ENCODE results near the gene HSD17B3. TPM values are rescaled to one million over a fixed set of nuclear protein-coding genes. Genes with fewer than 3 reads are reported as not detected.
"Not testable (repeated sequence)": the region's sequence is repeated elsewhere in the genome, so short reads cannot be mapped to it uniquely, and the experiment has no call there.

Gene HSD17B3
- not detected in 2 replicates for total RNA-seq (2014; rRNA removed; shearing (Covaris generic))
- polyA plus RNA-seq (2015; cell fraction: cytosol; rRNA removed), result not detected in 2 replicates
- 1.5 TPM in 1 of 2 replicates, not detected in the other for polyA plus RNA-seq (2015; cell fraction: nucleus; rRNA removed)

GRCh38 chr9:96302021-96302420 is at the start of gene HSD17B3:
HSD17B3 (minus strand) TSS chr9:96302176; CDS start chr9:96302104, 72 bp downstream.
- in situ Hi-C loops (cut with HindIII; ENCODE audit: low pct_unique_long_range_greater_than_20kb, low sequenced_read_pairs), result no loop called here

GRCh38 chr9:96350866-96351265 is 48.9 kb upstream of the HSD17B3 start:
- in situ Hi-C loops (cut with HindIII; ENCODE audit: low pct_unique_long_range_greater_than_20kb, low sequenced_read_pairs), result no loop called here

More at GRCh38 chr9:96302021-96302420, at the start of gene HSD17B3:
- peak; percentile 42 for DNase-seq (ENCODE audit: low read depth, low spot score)

GRCh38 chr9:96348261-96348660 is 46.3 kb upstream of the HSD17B3 start:
- in situ Hi-C loops (cut with HindIII; ENCODE audit: low pct_unique_long_range_greater_than_20kb, low sequenced_read_pairs), result no loop called here
- DNase-seq (ENCODE audit: low read depth, low spot score), result no peak

More at GRCh38 chr9:96350866-96351265, 48.9 kb upstream of the HSD17B3 start:
- no peak for DNase-seq (ENCODE audit: low read depth, low spot score)

GRCh38 chr9:96345551-96345950 is 43.6 kb upstream of the HSD17B3 start:
- in situ Hi-C loops (cut with HindIII; ENCODE audit: low pct_unique_long_range_greater_than_20kb, low sequenced_read_pairs), result no loop called here

GRCh38 chr9:96344458-96345180 is 42.6 kb upstream of the HSD17B3 start:
- peak; percentile 75 for DNase-seq (ENCODE audit: low read depth, low spot score)
- in situ Hi-C loops (cut with HindIII; ENCODE audit: low pct_unique_long_range_greater_than_20kb, low sequenced_read_pairs), result no loop called here

More at GRCh38 chr9:96345551-96345950, 43.6 kb upstream of the HSD17B3 start:
- no peak for DNase-seq (ENCODE audit: low read depth, low spot score)

GRCh38 chr9:96343515-96344360 is 41.8 kb upstream of the HSD17B3 start:
- in situ Hi-C loops (cut with HindIII; ENCODE audit: low pct_unique_long_range_greater_than_20kb, low sequenced_read_pairs), result no loop called here
- DNase-seq (ENCODE audit: low read depth, low spot score), result no peak

- no peak for DNase-seq (ENCODE audit: low read depth, low spot score)
- in situ Hi-C loops (cut with HindIII; ENCODE audit: low pct_unique_long_range_greater_than_20kb, low sequenced_read_pairs), result no loop called here
Observed at GRCh38 chr9:96342571-96343245, 40.7 kb upstream of the HSD17B3 start.

GRCh38 chr9:96340707-96341106 is 38.7 kb upstream of the HSD17B3 start:
- in situ Hi-C loops (cut with HindIII; ENCODE audit: low pct_unique_long_range_greater_than_20kb, low sequenced_read_pairs), result no loop called here
- DNase-seq (ENCODE audit: low read depth, low spot score), result no peak

GRCh38 chr9:96338299-96338698 is 36.3 kb upstream of the HSD17B3 start:
- in situ Hi-C loops (cut with HindIII; ENCODE audit: low pct_unique_long_range_greater_than_20kb, low sequenced_read_pairs), result no loop called here
- no peak for DNase-seq (ENCODE audit: low read depth, low spot score)

GRCh38 chr9:96333958-96334357 is 32.0 kb upstream of the HSD17B3 start:
- DNase-seq (ENCODE audit: low read depth, low spot score), result no peak
- in situ Hi-C loops (cut with HindIII; ENCODE audit: low pct_unique_long_range_greater_than_20kb, low sequenced_read_pairs), result no loop called here

GRCh38 chr9:96331236-96331947 is 29.4 kb upstream of the HSD17B3 start:
- in situ Hi-C loops (cut with HindIII; ENCODE audit: low pct_unique_long_range_greater_than_20kb, low sequenced_read_pairs), result no loop called here
- DNase-seq (ENCODE audit: low read depth, low spot score), result no peak

- peak; percentile 76 for DNase-seq (ENCODE audit: low read depth, low spot score)
- in situ Hi-C loops (cut with HindIII; ENCODE audit: low pct_unique_long_range_greater_than_20kb, low sequenced_read_pairs), result no loop called here
Observed at GRCh38 chr9:96327694-96328352, 25.8 kb upstream of the HSD17B3 start.

GRCh38 chr9:96323169-96323568 is 21.2 kb upstream of the HSD17B3 start:
- in situ Hi-C loops (cut with HindIII; ENCODE audit: low pct_unique_long_range_greater_than_20kb, low sequenced_read_pairs), result no loop called here
- DNase-seq (ENCODE audit: low read depth, low spot score), result no peak

GRCh38 chr9:96322736-96323135 is 20.8 kb upstream of the HSD17B3 start:
- in situ Hi-C loops (cut with HindIII; ENCODE audit: low pct_unique_long_range_greater_than_20kb, low sequenced_read_pairs); DNase-seq (ENCODE audit: low read depth, low spot score): not testable (repeated sequence)

GRCh38 chr9:96322210-96322609 is 20.2 kb upstream of the HSD17B3 start:
- in situ Hi-C loops (cut with HindIII; ENCODE audit: low pct_unique_long_range_greater_than_20kb, low sequenced_read_pairs); DNase-seq (ENCODE audit: low read depth, low spot score): not testable (repeated sequence)

- DNase-seq (ENCODE audit: low read depth, low spot score), result no peak
- in situ Hi-C loops (cut with HindIII; ENCODE audit: low pct_unique_long_range_greater_than_20kb, low sequenced_read_pairs), result no loop called here
Observed at GRCh38 chr9:96321515-96321914, 19.5 kb upstream of the HSD17B3 start.

GRCh38 chr9:96320749-96321280 is 18.8 kb upstream of the HSD17B3 start:
- in situ Hi-C loops (cut with HindIII; ENCODE audit: low pct_unique_long_range_greater_than_20kb, low sequenced_read_pairs), result no loop called here
- DNase-seq (ENCODE audit: low read depth, low spot score), result no peak

Data from SK-MEL-5 (cell line).